Endometrium (tissue), 2 donors: Measurements from ENCODE around the gene ZBTB21.

ENCODE experiments used
- FAIRE-seq: peaks from 2 replicates; lab custom pipeline; 2012; peaks lifted over from hg19 to GRCh38; lab: Jason Lieb, UNC
- donor health status: control.
- donor health status: control.

The ZBTB21 gene

DNA sequence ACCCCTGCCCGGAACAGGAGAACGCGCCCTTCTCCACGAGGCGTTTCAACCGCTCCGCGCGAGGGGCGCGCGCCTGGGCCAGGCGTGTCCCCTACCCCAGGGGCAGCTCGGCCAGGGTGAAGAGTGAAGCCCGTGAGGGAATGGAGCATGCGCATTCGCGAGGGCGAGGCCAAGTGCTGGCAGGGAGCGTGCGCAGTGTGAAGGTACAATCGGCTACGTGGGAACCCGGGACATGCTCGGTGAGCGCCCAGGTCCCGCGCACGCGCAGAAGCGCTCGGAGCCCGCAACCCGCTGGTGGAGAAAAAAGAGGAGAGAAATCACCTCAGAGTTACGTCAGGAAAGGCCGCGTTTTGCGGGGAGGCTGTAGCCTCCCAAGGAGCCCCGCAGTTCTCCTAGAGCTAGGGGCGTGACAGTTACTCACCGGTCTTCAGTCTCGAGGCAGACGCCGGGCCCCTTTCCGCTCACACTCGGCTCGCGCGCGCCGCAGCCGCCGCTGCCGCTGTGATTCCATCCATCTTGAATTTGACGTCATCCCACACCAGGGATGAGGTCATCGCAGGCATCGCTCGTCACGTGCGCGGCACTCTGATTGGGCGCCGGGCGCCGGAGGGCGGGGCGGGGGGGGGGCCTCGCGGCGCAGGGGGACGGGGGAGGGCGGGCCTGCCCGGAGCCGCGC is at the start of gene ZBTB21:
Gene ZBTB21 (minus strand): TSS at position 530 of the 676 bp plus-strand sequence. CDS start 16,265 bp downstream, outside the sequence.
- peak; percentile 29 for FAIRE-seq

DNA sequence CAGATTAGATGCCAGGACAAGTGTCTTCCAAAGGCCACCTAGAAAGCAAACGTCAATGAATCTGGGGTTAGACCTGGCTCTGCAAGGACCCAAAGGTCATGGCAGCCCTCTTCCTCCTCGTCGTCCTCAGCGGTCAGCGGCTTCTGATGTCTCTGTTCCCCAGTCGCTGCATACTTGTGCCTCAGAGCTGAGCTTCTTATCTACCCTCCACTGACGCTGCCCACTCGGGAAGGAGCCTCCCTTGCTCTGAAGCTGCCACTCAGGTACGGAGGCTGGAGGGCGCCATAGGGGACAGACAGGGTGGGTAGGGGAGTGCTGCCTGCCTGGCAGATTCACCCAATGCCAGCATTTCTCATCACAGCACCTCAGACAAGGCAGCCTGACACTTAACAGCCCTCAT is 49.6 kb upstream of the ZBTB21 start:
- no peak for FAIRE-seq

DNA sequence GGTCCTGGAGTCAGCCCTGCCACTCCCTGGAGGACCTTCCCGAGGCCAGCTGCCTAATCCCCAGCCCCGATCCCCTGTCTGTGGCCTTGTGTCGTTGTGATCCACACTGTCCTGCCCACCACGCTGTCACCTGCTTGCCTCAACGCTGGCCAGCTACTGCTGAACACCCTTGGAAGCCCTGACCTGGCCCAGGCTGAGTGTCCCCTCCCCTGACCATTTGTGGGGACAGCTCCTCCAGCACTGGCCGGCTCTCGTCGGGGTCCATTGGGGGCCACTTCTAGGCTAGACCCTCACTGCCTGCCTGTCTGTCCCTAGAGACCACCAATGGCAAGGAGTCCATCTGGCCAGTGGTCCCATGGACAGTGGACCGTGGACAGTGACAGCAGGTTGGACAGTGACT is 49.0 kb upstream of the ZBTB21 start:
- no peak for FAIRE-seq

DNA sequence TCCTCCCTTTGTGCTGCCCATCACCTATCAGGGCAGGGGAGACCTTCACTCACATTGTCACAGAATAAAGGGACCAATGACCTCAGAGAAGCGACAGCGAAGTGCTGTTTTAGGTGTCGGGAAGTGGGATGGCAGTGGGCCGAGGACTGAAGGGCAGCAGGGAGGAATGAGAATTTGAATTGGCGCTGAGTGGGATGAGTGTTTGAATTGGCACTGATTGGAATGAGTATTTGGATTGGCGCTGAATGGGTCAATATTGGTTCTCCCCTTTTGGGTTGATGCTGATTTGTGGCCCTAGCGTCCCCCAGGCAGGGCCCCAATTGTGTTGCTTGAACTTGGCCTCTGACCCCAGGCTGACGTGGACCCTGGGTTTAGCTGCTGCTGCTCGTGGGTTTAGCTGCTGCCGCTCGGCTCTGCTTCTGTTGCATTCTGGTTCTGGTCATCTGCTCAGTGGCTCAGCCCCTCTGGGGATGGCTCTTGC is 48.5 kb upstream of the ZBTB21 start:
- no peak for FAIRE-seq

DNA sequence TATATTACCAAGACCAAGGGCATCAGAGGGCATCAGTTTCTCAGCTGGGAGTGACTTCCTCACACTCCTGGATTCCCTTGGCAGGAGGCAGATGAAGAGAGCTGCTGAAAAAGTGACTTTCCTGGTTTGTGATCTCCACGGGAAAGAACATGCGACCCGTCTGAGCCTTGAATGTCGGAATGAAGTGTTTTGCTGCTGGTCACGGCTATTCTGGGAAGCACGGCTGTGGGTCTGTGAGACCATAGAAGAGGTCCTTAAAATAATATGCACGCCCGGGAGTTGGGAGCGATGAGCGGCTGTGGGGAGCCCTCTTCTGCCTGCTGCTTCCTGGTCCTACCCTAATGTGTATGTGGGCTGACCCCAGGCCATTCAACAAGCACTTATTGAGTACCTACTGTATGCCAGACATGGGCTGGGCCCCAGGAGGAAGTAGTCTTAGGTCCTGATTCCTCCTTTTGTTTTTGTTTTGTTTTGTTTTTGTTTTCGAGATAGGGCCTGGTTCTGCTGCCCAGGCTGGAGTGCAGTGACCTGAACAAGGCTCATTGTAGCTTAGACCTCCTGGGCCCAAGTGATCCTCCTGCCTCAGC is 47.8 kb upstream of the ZBTB21 start:
- FAIRE-seq: no peak

DNA sequence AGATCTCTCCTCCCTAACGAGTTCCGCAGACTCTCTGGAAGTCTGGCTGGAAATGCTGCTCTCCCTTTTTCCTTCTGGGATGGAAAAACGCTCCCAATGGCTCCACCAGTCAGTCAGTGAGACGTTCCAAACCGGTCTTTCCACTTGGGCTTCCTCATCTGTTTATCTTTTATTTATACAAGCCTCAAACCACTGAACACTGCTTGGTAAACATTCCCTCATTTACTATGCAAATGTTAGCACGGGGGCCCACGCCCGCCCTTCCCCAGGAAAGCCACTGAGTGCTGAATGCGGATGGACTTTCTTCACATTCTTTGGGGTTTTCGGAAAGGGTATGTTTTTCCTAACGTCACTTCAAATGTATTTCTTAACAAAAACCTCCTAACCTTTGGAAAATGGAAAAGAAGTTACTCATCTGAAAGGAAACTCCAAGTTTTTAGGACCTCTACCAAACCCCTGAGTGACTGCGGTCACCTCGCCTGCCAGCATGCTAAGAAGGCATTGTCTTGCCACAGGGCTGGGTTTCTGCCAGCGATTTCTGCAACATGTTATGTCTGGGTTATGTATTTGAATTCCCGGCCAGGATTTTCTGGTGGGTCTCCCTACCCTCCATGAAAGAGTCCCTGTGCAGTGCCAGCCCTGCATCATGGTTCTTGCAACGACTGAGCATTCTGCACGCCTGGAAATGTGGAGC is 47.0 kb upstream of the ZBTB21 start:
- no peak for FAIRE-seq

DNA sequence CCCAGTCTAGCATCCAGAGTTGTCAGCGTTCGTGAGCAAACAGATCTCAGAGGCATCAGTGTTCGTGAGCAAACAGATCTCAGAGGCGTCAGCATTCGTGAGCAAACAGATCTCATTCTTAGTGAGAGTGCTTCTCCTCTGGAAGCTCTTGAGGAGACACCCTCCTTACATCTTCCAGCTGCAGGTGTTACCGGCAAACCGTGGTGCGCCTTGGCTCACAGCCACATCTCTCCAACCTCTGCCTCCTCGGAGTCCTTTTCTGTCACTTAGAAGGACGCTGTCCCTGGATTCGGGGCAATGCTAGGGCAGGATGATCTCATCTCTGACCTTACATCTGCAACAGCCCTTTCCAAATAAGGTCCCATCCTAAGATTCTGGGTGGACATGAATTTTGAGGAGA is 46.3 kb upstream of the ZBTB21 start:
- no peak for FAIRE-seq

DNA sequence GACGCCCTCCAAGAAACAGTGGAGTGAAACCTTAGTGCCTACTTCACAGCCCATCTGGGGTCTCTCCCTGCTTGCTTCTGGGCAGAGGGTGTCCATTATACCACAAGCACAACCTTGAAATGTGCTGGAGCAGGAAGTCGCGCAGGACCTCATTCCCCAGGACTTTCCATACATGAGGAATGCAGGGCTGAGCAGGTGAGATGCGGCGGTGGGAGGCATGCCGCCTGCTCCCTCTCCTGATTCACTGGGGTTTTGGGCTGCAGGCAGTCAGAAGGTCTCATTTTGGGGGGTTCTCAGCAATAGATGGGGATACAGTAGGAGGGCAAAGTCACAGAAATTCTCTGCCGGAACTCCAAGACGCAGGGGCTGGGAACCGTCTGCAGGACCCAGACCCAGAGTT is 45.3 kb upstream of the ZBTB21 start:
- no peak for FAIRE-seq

DNA sequence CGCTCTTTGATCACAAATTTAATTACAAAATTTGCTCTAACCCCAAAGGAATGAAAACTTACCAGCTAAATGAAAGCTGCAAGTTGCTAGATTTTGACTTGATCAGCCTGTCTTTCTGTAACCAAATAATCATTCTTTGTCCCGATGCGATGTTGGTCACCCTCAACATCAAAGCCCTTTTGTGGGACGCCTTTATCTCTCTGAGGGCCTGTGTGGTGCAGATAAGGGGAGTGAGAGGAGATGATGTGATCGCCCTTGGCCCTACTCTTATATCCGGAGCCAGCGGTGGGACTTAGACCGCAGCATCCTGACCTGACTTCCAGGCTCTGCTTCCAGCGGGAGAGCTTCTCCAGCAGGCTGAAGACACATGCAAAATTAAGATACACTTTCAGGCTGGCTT is 41.6 kb upstream of the ZBTB21 start:
- no peak for FAIRE-seq

DNA sequence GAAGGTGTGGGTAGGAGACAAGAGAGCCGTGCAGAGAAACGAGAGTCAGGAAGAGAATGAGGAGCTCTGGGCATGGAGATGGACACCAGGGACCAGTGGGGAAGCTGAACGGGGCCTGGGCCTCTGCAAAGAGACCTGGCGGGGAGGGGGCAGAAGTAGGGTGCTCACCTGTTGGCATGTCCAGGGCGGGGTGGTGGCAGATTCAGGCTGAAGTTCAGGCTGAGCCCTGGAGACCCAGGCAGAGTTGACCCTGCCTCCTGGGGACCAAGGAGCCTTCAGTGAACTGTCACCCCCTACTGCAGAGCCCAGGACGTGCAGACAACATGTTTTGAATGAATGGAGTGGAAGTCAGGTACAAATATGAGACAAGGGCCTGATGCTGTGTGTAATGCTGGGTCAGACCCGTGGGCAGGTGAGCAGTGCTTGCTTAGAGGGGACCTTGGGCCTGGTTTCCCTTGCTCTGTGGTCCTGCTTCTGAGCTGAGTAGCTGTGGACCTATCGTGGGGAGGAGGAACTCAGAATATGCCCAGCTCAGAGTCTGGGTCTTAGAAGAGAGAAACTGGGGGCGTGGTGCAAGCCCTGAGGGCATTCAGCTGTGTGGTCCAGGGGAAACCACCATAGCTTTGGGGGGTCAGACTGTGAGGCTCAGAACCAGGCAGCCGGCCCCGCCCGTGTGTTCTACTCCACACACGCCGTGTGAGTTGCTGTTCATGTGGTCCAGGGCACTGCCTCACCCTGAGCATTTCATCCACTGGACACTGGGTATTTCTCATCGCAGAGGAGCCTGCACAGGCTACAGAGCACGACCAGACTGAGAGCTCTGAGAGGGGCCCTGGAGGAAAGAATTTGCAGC is 39.6 kb upstream of the ZBTB21 start:
- FAIRE-seq: no peak

DNA sequence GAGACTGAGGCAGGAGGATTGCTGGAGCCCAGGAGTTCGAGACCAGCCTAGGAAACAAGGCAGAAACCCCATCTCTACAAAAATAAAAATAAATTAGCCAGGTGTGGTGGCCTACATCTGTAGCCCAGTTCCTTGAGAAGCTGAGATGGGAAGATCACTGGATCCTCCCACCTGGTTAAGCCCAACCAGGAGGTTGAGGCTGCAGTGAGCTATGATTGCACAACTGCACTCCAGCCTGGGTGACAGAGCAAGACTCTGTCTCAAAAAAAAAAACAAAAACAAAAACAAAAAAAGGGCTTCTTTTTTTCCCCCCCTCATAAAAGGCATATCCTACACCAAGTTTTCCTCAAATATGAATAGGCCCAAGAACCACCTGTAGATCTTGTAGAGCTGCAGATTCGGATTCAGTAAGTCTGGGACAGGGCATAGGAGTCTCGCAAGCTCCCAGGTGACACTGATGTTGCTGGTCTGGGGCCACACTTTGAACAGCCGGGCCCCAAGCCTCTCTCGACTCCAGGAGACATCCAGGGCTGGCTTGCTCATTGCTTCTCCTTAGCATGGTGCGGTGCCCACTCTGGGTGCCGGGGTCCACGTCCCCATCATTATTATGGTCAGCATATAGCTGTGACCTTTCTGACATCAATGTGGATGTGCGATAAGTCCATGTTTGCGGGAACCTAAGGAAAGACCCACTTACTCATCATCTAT is 38.9 kb upstream of the ZBTB21 start:
- no peak for FAIRE-seq

DNA sequence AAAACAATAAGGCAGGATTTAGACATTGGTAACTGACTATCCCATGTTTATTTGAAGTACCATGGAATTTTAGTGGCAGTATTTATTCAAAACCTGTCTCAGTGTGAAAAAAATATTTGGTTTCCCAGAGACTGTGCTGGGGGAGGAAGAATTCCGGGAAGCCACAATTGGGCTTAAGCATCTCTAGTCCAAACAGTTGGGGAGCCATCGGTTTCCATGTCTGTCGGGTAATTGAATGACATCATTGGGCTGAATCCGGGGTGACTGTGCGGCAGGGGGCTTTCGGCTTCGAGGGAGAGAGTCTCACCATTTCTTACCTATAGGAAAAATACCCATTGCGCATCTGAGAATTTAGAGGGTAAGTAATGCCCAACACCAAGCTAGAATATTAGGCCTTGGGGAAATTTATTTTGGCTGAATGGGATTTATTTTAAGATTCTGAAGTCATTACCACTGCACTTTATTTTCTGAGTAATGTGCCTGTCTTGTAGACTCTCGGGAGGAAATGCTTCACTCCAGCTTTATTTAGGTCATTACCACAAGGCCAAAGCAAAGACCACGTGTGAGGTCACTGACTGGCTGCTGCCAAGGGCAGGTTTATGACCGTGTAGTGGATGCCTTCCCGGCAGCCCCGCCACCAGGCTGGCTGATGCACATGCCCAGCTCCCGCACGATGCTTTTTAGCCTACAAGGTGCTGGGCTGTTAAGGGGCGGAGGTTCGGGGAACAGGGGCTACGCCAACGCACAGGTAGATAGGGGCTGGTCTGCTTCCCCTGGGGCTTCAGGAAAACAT is 37.9 kb upstream of the ZBTB21 start:
- FAIRE-seq: no peak

DNA sequence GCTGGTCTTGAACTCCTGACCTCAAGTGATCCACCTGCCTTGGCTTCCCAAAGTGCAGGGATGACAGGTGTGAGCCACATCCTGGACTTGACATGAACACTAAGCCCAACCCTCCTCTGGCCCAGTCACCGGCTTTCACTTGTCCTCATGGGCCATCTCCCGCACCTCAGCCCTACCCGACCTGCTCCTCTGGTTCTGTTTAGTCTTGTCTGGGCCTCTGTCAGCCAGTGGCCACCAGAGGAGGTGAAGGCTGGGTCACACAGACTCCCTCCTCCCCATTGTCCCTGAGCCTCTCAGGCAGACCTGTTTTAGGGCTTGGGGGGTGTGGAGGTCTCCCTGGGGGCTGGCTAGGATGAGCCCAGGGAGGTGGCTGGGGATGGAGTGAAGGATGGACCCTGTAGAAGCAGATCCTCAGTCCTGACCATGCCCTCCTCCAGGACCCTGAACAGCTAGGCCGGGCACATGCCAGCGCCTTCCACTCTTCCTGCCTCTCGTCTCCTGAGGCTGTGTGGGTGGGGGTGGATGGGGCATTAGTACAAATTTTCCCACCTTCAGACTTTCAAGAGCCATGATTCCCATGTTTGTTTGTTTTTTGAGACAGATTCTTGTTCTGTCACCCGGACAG is 34.8 kb upstream of the ZBTB21 start:
- no peak for FAIRE-seq

DNA sequence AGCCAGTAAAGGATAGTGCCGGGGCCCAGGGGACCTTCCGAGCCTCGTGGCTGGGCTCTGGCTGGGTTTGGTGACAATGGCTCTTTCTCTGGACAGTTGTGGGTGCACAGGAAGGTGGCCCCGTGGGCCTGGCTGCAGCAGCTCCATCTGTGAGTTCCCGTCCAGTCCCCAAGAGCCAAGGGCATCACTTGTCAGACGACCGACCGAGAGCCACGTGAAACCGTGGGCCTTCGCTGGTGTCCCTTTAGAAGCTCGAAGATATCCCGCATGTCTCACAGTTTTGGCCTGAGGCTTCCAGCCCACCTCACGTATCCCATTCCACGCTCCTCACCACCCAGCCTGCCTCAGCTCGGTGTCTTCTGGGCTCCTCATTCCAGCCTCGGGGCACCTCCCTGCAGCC is 33.8 kb upstream of the ZBTB21 start:
- FAIRE-seq: no peak

DNA sequence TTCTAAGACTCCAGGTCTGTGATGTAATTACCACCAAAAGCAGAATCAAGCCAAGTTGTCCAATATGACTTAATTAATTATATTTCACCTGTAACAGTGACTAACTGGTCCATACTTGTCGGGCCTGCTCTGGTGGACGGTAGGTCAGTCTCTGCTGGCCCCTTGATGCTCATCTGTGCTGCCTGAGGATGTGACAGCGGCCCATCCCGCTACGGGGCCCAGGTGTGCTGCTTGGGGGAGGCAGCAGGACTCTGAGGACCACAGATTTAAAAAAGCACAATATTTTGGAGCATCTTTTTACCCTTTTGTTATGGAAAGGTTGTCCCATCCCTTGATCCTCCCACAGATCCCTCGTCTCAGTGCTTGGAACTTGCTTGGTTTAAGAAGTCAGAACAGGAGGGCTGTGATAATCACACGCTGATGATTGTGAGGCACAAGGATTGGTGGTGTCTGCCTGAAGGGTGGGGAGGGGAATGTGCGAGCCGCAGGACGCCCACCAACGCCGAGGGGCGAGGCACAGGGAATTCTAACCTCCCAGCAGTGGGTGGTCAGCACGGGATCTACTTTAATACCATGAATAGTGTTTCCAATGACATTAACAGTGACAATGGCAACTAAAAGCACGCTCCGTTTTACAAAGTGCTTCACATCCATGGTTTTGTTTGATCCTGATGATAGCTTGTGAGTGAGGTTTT is 33.2 kb upstream of the ZBTB21 start:
- no peak for FAIRE-seq

DNA sequence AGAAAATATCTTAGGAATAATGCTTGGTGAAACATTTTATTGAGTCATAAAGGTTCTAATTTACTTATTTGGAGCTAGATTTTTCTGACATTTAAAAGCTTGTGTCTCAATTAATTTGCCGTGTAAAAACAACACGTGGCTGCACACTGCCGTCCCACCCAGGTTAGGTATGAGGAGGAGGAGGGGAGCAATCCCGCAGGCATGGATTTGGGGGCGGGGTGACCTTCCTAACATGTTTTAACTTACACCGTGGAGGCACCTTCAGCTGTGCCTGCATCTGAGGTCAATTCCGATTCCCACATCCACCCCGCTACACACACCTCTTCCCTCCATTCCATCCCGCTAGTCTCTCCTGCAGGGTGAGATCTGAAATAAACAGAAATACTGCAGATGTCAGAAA is 32.5 kb upstream of the ZBTB21 start:
- no peak for FAIRE-seq

DNA sequence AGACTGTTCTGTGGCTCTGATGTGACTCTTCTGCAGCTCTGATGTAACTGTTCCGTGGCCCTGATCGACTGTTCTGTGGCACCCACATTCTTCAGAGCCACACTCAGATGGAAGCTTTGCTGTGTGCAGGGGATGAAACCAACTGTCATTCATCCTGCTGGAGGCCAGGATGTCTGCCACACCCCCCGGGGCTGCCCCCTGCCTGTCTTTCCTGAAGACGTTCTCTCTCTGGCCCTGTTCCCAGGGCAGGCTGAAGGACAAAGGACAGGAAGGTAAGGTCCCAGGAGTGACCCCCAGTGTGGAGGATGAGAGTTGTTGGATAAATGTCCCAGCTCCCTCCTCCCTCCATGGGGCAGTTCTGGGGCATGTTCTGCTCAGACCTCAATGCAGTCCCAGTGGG is 31.6 kb upstream of the ZBTB21 start:
- FAIRE-seq: no peak

DNA sequence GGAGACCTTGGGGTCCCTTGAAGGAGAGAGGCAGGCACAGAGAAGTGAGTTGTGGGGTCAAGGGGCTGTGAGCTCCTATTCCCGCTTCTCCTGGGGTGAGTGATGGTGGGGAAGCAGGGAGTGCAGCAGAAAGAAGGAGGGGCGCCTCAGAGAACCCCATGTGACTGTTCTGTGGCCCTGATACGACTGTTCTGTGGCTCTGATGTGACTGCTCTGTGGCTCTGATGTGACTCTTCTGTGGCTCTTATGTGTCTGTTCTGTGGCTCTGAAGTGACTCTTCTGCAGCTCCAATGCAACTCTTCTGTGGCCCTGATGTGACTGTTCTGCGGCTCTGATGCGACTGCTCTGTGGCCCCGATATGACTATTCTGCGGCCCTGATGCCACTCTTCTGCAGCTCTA is 31.1 kb upstream of the ZBTB21 start:
- no peak for FAIRE-seq

DNA sequence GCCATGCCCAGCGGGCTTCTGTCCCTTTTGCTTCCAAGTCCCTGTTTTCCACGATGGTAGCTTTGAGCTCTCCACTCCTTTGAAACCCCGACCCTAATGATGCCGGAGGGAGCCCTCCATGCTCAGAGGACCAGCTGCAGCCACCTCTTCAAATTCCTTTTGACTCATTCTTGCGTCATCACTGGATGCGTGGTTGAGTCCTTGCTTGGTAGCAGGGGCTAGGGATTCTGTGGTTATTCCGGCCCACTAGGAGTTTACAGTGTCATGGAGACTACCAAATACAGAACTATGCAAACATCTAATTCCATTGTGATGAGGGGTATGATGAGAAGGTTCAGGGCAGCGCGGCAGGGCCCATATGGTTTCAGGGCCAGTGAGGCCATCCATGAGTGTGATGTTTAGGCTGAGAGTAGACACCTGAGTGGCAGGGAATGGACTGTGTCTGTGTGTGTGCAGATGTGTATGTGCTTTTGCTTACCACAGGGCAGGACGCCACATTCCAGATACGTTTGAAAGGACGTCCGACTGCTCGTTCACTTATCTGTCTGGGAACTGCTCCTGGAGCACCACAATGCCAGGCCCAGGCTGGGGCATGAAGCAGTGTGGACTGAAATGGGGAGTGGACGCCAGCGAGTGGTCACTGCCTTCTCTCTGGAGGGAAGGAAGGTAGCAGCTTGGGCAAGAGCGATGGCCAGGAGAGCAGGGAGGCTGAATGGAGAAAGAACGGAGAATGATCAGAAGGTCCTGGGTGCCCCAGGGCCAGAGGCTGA is 30.4 kb upstream of the ZBTB21 start:
- FAIRE-seq: no peak
